GM13976 (cell line): ENCODE measurements around the gene GUF1.

Source experiments
- DNase-seq: peaks from one replicate; pipeline ENCODE4 v3.0.0; 2012; ENCODE audit warnings: low spot score
- CTCF ChIP-seq: IDR thresholded peaks from 2 replicates; pipeline ENCODE4 v1.5.1; 2012; ENCODE audit warnings: borderline replicate concordance, mild to moderate bottlenecking; ENCODE audit not compliant: insufficient read depth; ENCODE audit errors: extremely low read depth, missing control alignments, control extremely low read depth
- in situ Hi-C: fragments of 300-500 bp; cut with MboI; formaldehyde crosslinking; loops from one replicate; pipeline ENCODE4 v1.12.0; 2022; ENCODE audit warnings: low sequenced_read_pairs, mixed read lengths, inconsistent platforms; ENCODE audit not compliant: unreplicated experiment

The GUF1 gene

GRCh38 chr4:44651425-44651824 lies 26.8 kb upstream of the GUF1 start, which contains the start of gene YIPF7:
Gene YIPF7 (minus strand): TSS chr4:44651625. CDS start chr4:44650100, 1,525 bp downstream.
- DNase-seq = no peak
- TF ChIP-seq CTCF = no peak
- in situ Hi-C loops = no loop called here

- no peak for TF ChIP-seq CTCF
- no peak for DNase-seq
- in situ Hi-C loops = no loop called here
Measured at GRCh38 chr4:44652002-44652401, 26.2 kb upstream of the GUF1 start.

- TF ChIP-seq CTCF = no peak
Measured at GRCh38 chr4:44660396-44660795, 17.8 kb upstream of the GUF1 start.

GRCh38 chr4:44661940-44662622 lies 16.1 kb upstream of the GUF1 start:
- no peak for TF ChIP-seq CTCF
- in situ Hi-C loops = no loop called here
- no peak for DNase-seq

More at GRCh38 chr4:44660396-44660795, 17.8 kb upstream of the GUF1 start:
- in situ Hi-C loops = no loop called here
- DNase-seq = no peak

- TF ChIP-seq CTCF = no peak
- in situ Hi-C loops = no loop called here
- no peak for DNase-seq
Measured at GRCh38 chr4:44662623-44663005, 15.6 kb upstream of the GUF1 start.

GRCh38 chr4:44663539-44664263 lies 14.5 kb upstream of the GUF1 start:
- DNase-seq = no peak
- TF ChIP-seq CTCF = no peak
- in situ Hi-C loops = no loop called here
